Measurements from ENCODE around the gene ELAC1.
"Not testable (repeated sequence)": the region's sequence is repeated elsewhere in the genome, so short reads cannot be mapped to it uniquely, and the experiment has no call there.

The ELAC1 gene

DNA sequence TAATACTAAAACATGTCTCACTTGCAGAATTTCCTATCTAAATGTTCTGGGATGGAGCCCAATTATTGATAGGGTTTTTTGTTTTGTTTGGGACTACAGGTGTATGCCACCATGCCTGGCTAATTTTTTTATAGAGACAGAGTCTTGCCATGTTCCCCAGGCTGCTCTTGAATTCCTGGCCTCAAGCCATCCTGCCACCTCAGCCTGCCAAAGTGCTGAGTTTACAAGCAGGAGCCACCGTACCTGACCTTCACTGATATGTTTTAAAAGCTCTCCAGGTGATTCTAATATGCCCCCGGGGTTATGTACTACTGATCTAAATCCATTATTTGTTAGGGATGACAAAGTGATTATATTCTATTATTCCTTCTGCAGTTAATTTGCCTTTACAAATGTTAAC lies 2.2 kb downstream of the ELAC1 start:
- H3K4me3 ChIP-seq (ENCODE audit: low read depth, low read length), result no peak overlapping the region
- TF ChIP-seq, protein P1, sequence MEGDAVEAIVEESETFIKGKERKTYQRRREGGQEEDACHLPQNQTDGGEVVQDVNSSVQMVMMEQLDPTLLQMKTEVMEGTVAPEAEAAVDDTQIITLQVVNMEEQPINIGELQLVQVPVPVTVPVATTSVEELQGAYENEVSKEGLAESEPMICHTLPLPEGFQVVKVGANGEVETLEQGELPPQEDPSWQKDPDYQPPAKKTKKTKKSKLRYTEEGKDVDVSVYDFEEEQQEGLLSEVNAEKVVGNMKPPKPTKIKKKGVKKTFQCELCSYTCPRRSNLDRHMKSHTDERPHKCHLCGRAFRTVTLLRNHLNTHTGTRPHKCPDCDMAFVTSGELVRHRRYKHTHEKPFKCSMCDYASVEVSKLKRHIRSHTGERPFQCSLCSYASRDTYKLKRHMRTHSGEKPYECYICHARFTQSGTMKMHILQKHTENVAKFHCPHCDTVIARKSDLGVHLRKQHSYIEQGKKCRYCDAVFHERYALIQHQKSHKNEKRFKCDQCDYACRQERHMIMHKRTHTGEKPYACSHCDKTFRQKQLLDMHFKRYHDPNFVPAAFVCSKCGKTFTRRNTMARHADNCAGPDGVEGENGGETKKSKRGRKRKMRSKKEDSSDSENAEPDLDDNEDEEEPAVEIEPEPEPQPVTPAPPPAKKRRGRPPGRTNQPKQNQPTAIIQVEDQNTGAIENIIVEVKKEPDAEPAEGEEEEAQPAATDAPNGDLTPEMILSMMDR (IDR thresholded peaks at IDR 0.05; ENCODE audit: insufficient read depth, low read depth, low read length, missing control alignments), result no peak
- DNase-seq (ENCODE audit: low read depth), result no peak

DNA sequence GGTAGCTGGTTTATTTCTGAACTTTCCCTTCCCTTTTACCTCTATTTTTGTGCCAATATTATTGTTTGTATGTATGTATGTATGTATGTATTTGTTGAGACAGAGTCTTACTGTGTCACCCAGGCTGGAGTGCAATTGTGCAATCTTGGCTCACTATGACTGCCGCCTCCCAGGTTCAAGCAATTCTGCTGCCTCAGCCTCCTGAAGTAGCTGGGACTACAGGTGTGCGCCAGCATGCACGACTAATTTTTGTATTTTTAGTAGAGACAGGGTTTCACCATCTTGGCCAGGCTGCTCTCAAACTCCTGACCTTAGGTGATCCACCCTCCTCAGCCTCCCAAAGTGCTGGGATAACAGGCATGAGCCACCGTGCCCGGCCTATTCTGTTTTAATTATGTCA lies 4.6 kb downstream of the ELAC1 start:
- H3K4me3 ChIP-seq (ENCODE audit: low read depth, low read length); DNase-seq (ENCODE audit: low read depth): not testable (repeated sequence)

DNA sequence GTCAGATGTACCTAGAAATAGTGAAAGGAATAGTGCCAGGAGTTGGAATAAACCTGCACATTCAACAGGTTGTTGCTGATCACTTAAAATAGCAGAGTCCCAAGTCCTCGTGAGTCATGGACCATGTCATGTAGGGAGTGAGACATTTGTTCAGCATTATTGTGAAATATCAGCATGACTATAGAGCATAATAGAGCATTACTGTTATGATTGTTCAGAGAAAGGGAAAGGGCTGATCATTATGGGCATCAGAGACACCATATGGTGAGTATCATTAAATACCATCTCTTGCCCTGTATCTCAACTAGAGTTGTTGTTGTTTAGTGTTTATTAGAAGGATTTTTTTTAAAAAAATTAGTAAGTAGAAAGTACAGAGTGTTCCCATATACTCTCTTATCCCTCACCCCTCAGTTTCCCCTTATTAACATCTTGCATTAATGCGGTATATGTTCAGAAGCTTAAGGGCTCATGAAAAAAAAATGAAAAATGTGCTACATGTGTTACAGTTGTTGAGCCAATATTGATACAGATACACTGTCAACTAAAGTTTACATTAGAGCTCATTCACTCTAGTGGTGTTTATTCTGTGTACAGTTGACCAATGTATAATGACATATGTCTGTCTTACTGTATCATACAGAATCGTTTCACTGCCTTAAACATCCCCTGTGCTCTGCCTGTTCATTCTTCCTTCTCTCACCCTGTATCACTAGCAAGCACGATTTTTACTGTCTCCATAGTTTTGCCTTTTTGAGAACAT lies 5.7 kb downstream of the ELAC1 start:
- no peak for DNase-seq (ENCODE audit: low read depth)
- TF ChIP-seq, protein P1 (IDR thresholded peaks at IDR 0.05; ENCODE audit: insufficient read depth, low read depth, low read length, missing control alignments), result no peak
- no peak overlapping the region for H3K4me3 ChIP-seq (ENCODE audit: low read depth, low read length)

DNA sequence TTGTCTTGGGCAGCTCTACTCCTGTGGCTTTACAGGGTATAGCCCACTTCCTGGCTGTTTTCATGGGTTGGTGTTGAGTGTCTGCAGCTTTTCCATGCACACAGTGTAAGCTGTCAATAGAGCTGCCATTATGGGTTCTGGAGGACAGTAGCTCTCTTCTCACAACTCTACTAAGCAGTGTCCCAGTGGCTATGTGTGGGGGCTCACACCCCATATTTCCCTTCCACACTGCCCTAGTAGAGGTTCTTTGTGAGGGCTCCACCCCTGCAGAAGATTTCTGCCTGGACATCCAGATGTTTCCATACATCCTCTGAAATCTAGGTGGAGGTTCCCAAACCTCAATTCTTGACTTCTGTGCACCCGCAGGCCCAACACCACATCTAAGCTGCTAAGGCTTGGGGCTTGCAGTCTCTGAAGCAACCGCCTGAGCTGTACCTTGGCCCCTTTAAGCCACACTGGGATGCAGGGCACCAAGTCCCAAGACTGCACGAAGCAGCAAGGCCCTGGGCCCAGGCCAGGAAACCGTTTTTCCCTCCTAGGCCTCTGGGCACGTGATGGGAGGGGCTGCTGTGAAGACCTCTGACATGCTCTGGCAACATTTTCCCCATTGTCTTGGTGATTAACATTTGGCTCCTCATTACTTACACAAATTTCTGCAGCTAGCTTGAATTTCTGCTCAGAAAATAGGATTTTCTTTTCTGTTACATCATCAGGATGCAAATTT lies 9.4 kb downstream of the ELAC1 start:
- DNase-seq (ENCODE audit: low read depth), result no peak
- H3K4me3 ChIP-seq (ENCODE audit: low read depth, low read length), result no peak overlapping the region
- TF ChIP-seq, protein P1 (IDR thresholded peaks at IDR 0.05; ENCODE audit: insufficient read depth, low read depth, low read length, missing control alignments), result no peak

DNA sequence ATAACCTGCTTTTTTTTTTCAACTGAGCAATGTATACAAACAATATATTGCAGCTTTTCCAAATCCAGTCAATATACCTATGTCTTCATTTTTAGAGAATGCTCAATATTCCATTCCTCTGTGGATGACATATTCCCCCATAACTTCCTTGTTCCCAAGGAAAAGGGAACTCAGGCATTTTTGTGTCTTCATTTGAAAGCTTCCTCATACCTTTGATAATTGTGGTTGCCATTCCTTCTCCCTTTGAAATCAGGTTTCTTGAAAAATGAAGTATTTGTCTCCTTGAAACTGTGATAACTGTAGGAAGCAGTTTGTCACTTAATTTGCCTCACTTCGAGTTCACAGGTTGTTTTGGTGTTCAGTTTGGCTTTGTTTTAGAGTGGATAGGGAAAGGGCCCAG lies 13.5 kb downstream of the ELAC1 start:
- DNase-seq (ENCODE audit: low read depth), result no peak
- no peak overlapping the region for H3K4me3 ChIP-seq (ENCODE audit: low read depth, low read length)
- TF ChIP-seq, protein P1 (IDR thresholded peaks at IDR 0.05; ENCODE audit: insufficient read depth, low read depth, low read length, missing control alignments), result no peak

DNA sequence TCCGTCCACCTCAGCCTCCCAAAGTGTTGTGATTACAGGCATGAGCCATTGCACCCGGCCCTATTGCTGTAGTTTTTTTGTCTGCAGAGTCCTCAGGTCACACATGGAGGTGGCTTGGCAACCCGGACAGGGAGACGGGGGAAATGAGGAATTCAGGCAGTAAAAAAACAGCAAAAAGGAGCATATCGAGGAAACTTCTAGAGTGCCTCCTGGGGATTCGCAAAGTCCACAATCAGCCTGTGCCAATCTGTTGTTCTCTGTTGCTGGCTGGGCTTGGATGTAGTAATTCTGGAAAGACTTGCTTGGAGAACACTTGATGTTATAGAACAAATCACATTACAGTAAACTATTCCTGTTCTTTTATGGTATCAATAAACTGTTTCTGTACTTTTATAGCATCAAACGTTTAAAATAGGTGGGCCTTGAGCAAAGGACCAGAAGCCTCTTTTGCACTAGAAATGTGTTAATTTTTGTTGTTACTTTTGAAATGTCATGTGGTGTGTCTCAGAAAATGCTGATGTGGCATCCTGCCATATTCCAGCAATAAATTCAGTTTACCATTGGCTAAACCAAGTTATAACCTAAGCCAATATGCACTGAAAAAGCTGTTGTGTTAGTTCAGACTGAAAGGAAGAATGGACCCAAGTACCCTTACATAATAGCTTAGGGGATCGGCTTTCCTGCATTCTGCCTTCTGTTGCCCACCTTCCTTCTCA lies 14.4 kb downstream of the ELAC1 start:
- no peak for DNase-seq (ENCODE audit: low read depth)
- no peak overlapping the region for H3K4me3 ChIP-seq (ENCODE audit: low read depth, low read length)
- TF ChIP-seq, protein P1 (IDR thresholded peaks at IDR 0.05; ENCODE audit: insufficient read depth, low read depth, low read length, missing control alignments), result no peak

DNA sequence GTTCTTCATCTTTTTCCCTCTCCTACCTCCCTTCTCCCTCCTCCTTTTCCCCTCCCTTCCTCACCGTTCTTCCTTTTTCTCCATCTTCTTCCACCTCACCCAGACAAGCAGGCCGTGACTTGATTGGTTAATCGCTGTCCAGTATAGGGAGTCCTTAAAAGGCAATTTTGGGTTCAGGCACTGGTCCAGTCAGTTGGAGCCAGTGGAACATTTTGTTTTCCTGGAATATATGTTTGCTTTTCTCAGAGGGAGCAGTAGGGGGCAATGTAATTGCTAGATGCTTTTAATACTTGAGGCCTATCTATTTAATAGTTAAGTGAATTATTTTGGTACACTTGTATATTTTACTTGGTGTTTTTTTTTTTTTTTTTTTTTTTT lies 15.0 kb downstream of the ELAC1 start:
- H3K4me3 ChIP-seq (ENCODE audit: low read depth, low read length), result no peak overlapping the region
- no peak for DNase-seq (ENCODE audit: low read depth)
- TF ChIP-seq, protein P1 (IDR thresholded peaks at IDR 0.05; ENCODE audit: insufficient read depth, low read depth, low read length, missing control alignments), result no peak

Data from GM12865 (cell line).